ENCODE results near the gene GRID2. TPM values are rescaled to one million over a fixed set of nuclear protein-coding genes. Genes with fewer than 3 reads are reported as not detected.

GRID2 gene
- total and polyA plus RNA-seq, 2 of the 4 experiments (the other 2 are of a cell fraction): under 0.01 TPM; not detected in 1

DNA sequence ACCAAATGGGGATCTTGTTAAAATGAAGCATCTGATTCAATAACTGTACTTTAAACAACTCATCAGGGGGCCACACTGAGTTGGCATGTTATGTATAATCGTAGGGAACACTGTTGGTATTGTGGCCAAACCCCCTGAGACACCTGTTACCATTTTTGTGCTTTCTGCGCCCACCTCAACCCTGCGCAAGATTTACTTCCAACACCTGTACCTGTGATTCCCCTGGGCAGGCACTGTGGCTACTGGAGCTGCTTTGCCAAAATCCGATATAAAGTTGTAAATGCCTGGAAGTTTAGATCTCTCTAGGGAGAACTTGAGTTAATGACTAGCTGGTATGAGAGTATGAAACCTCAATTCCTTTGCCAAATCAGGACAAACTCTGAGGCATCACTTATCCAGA lies 1265.0 kb downstream of the GRID2 start:
- H3K27me3 ChIP-seq (ENCODE audit: control insufficient read depth, insufficient read depth, low read length): no peaks in the 10 kb centered on the region
- H2AK9ac ChIP-seq (replicated peaks; ENCODE audit: low read depth, low read length, poor library complexity): no peak overlapping the region
- H3K36me3 ChIP-seq (ENCODE audit: control insufficient read depth, insufficient read depth, low read length): no peaks in the 10 kb centered on the region
- no peak overlapping the region for H3K23ac ChIP-seq (ENCODE audit: low read depth, low read length)
- no peak overlapping the region for H3K56ac ChIP-seq (ENCODE audit: extremely low read depth, insufficient read depth, low read length)
- no peak overlapping the region for H2BK120ac ChIP-seq (ENCODE audit: low read depth, low read length)
- no peak overlapping the region for H3K18ac ChIP-seq (ENCODE audit: low read depth, low read length)
- no CpG with 5 or more reads among the region's 4 CpGs for WGBS, 2 experiments (ENCODE audit: extremely low coverage in 2 of 2, insufficient read length in 1 of 2)
- H2BK5ac ChIP-seq (ENCODE audit: low read depth, low read length, poor library complexity, severe bottlenecking): no peak overlapping the region
- DNase-seq (no peak), ATAC-seq (ENCODE audit: low read depth) (no peak)
- no peak overlapping the region for H3K4me3 ChIP-seq (ENCODE audit: insufficient read depth, low read depth, low read length)
- H2BK15ac ChIP-seq (ENCODE audit: low read depth, low read length): no peak overlapping the region
- H3K79me1 ChIP-seq (ENCODE audit: low read depth in 1 of 2, low read length in 2 of 2): no peaks in the 10 kb centered on the region
- CTCF ChIA-PET: no interaction called here
- H2BK20ac ChIP-seq (ENCODE audit: low read depth, low read length): no peak overlapping the region
- in situ Hi-C loops (cut with MboI; ENCODE audit: low sequenced_read_pairs) (no loop called here), intact Hi-C loops (cut with micrococcal nuclease) (no loop called here), dilution Hi-C loops (cut with HindIII; ENCODE audit: low sequenced_read_pairs, unreplicated experiment) (no loop called here)
- no peak for TF ChIP-seq CHD1 (IDR thresholded peaks at IDR 0.05; ENCODE audit: low read depth, low read length)
- no peak for TF ChIP-seq MXI1 (IDR thresholded peaks at IDR 0.05; ENCODE audit: borderline replicate concordance, low read depth, low read length)
- TF ChIP-seq BHLHE40 (IDR thresholded peaks at IDR 0.05; ENCODE audit: low read depth, low read length): no peak
- TF ChIP-seq RCOR1 (IDR thresholded peaks at IDR 0.05; ENCODE audit: insufficient replicate concordance, low read length): no peak
- TF ChIP-seq, protein P1, sequence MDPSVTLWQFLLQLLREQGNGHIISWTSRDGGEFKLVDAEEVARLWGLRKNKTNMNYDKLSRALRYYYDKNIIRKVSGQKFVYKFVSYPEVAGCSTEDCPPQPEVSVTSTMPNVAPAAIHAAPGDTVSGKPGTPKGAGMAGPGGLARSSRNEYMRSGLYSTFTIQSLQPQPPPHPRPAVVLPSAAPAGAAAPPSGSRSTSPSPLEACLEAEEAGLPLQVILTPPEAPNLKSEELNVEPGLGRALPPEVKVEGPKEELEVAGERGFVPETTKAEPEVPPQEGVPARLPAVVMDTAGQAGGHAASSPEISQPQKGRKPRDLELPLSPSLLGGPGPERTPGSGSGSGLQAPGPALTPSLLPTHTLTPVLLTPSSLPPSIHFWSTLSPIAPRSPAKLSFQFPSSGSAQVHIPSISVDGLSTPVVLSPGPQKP (IDR thresholded peaks at IDR 0.05; ENCODE audit: borderline replicate concordance, low read depth, low read length): no peak
- TF ChIP-seq FOS (IDR thresholded peaks at IDR 0.05; ENCODE audit: low read depth, low read length): no peak
- TF ChIP-seq RFX5 (IDR thresholded peaks at IDR 0.05; ENCODE audit: low read depth, low read length): no peak
- no peak for TF ChIP-seq MAFK (IDR thresholded peaks at IDR 0.05; ENCODE audit: low read depth, low read length)
- no peak for TF ChIP-seq NFE2L2 (IDR thresholded peaks at IDR 0.05; ENCODE audit: low read depth, low read length)
- TF ChIP-seq, protein P2, sequence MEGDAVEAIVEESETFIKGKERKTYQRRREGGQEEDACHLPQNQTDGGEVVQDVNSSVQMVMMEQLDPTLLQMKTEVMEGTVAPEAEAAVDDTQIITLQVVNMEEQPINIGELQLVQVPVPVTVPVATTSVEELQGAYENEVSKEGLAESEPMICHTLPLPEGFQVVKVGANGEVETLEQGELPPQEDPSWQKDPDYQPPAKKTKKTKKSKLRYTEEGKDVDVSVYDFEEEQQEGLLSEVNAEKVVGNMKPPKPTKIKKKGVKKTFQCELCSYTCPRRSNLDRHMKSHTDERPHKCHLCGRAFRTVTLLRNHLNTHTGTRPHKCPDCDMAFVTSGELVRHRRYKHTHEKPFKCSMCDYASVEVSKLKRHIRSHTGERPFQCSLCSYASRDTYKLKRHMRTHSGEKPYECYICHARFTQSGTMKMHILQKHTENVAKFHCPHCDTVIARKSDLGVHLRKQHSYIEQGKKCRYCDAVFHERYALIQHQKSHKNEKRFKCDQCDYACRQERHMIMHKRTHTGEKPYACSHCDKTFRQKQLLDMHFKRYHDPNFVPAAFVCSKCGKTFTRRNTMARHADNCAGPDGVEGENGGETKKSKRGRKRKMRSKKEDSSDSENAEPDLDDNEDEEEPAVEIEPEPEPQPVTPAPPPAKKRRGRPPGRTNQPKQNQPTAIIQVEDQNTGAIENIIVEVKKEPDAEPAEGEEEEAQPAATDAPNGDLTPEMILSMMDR (conservative IDR thresholded peaks at IDR 0.05; ENCODE audit: low read depth, low read length): no peak
- TF ChIP-seq MAZ (IDR thresholded peaks at IDR 0.05; ENCODE audit: borderline replicate concordance, low read depth, low read length): no peak
- no peak overlapping the region for H4K8ac ChIP-seq (ENCODE audit: low read depth in 2 of 2, low read length in 2 of 2)
- no peak overlapping the region for H4K5ac ChIP-seq (ENCODE audit: low read depth, low read length)
- no TSS peak for BruUV-seq (replicated peaks)
- no peak overlapping the region for H3K9ac ChIP-seq (ENCODE audit: low read depth, low read length)
- H3K4me1 ChIP-seq (ENCODE audit: control insufficient read depth, insufficient read depth, low read length): no peaks in the 10 kb centered on the region
- H3K4me2 ChIP-seq (ENCODE audit: low read depth, low read length): no peak overlapping the region
- H3K9me3 ChIP-seq (ENCODE audit: control insufficient read depth, insufficient read depth, low read length): no peaks in the 10 kb centered on the region
- no peak overlapping the region for H3K4ac ChIP-seq (ENCODE audit: low read depth, low read length)
- no peaks in the 10 kb centered on the region for H4K20me1 ChIP-seq (ENCODE audit: insufficient read depth, low read length)
- H2AK5ac ChIP-seq (ENCODE audit: low read depth, low read length): no peak overlapping the region
- no peak overlapping the region for H3K14ac ChIP-seq (replicated peaks; ENCODE audit: low read depth, low read length)
- POLR2A ChIA-PET (ENCODE audit: unreplicated experiment): no interaction called here
- no peaks in the 10 kb centered on the region for H3K9me1 ChIP-seq (ENCODE audit: insufficient read depth, low read length)
- no peak overlapping the region for H4K91ac ChIP-seq (ENCODE audit: insufficient read depth, low read depth, low read length)
- no peak overlapping the region for H2AFZ ChIP-seq (replicated peaks; ENCODE audit: low read length, poor library complexity)
- no peak overlapping the region for H3K27ac ChIP-seq (ENCODE audit: insufficient read depth, low read length)
